ENCODE data around the gene CLIC6. TPM values are rescaled to one million over a fixed set of nuclear protein-coding genes. Genes with fewer than 3 reads are reported as not detected.
"Not testable (repeated sequence)": the region's sequence is repeated elsewhere in the genome, so short reads cannot be mapped to it uniquely, and the experiment has no call there.

Gene CLIC6
- total RNA-seq, 2 experiments from 2014 or later, result 0.52 to 0.59 TPM

GRCh38 chr21:34715518-34715917, 46.7 kb downstream of the CLIC6 start:
- ChIA-PET POLR2A (no interaction called here), CTCF (no interaction called here)

- POLR2A ChIA-PET, result no interaction called here
- CTCF ChIA-PET, result no interaction called here
Observed at GRCh38 chr21:34715985-34716596, 47.3 kb downstream of the CLIC6 start.

- POLR2A ChIA-PET, CTCF ChIA-PET: not testable (repeated sequence)
Observed at GRCh38 chr21:34718529-34718928, 49.7 kb downstream of the CLIC6 start.

- ChIA-PET POLR2A (interaction anchor here (0.6 kb wide), 1 partner anchor 123 kb away, joined by 4 read pairs; no protein-coding TSS in a partner anchor), CTCF (interaction anchor here (0.6 to 1.4 kb wide), 3 partner anchors 11 to 190 kb away, joined by 4 read pairs; no protein-coding TSS in a partner anchor)
Observed at GRCh38 chr21:34722684-34723300, 54.0 kb downstream of the CLIC6 start.

GRCh38 chr21:34724131-34724856, 55.5 kb downstream of the CLIC6 start:
- ChIA-PET CTCF (interaction anchor here (0.6 kb wide), 1 partner anchor 1043 kb away, joined by 3 read pairs; no protein-coding TSS in a partner anchor), POLR2A (no interaction called here)

GRCh38 chr21:34724857-34725195, 56.0 kb downstream of the CLIC6 start:
- ChIA-PET CTCF (interaction anchor here (0.6 kb wide), 1 partner anchor 1043 kb away, joined by 3 read pairs; no protein-coding TSS in a partner anchor), POLR2A (no interaction called here)

- CTCF ChIA-PET, result no interaction called here
- POLR2A ChIA-PET, result no interaction called here
Observed at GRCh38 chr21:34726627-34727337, 58.0 kb downstream of the CLIC6 start.

GRCh38 chr21:34728479-34728878, 59.7 kb downstream of the CLIC6 start:
- CTCF ChIA-PET, result no interaction called here
- POLR2A ChIA-PET, result no interaction called here

GRCh38 chr21:34730194-34730593, 61.4 kb downstream of the CLIC6 start:
- POLR2A ChIA-PET, result no interaction called here
- CTCF ChIA-PET, result no interaction called here

GRCh38 chr21:34730756-34731445, 62.1 kb downstream of the CLIC6 start:
- POLR2A ChIA-PET, result no interaction called here
- CTCF ChIA-PET, result no interaction called here

GRCh38 chr21:34732388-34732821, 63.6 kb downstream of the CLIC6 start:
- POLR2A ChIA-PET, result no interaction called here
- CTCF ChIA-PET, result no interaction called here

GRCh38 chr21:34733852-34734251, 65.1 kb downstream of the CLIC6 start:
- POLR2A ChIA-PET, result no interaction called here
- CTCF ChIA-PET, result no interaction called here

GRCh38 chr21:34734696-34735095, 65.9 kb downstream of the CLIC6 start:
- ChIA-PET POLR2A (no interaction called here), CTCF (interaction anchor here (0.6 kb wide), 1 partner anchor 895 kb away, joined by 3 read pairs; no protein-coding TSS in a partner anchor)

- ChIA-PET CTCF (no interaction called here), POLR2A (no interaction called here)
Observed at GRCh38 chr21:34736116-34736874, 67.5 kb downstream of the CLIC6 start.

- CTCF ChIA-PET, result no interaction called here
- POLR2A ChIA-PET, result no interaction called here
Observed at GRCh38 chr21:34737115-34737514, 68.3 kb downstream of the CLIC6 start.

- CTCF ChIA-PET, result no interaction called here
Observed at GRCh38 chr21:34740198-34740597, 71.4 kb downstream of the CLIC6 start.

GRCh38 chr21:34743285-34743684, 74.5 kb downstream of the CLIC6 start:
- ChIA-PET POLR2A (no interaction called here), CTCF (no interaction called here)

More at GRCh38 chr21:34740198-34740597, 71.4 kb downstream of the CLIC6 start:
- POLR2A ChIA-PET, result no interaction called here

GRCh38 chr21:34743831-34744230, 75.0 kb downstream of the CLIC6 start:
- CTCF ChIA-PET, result interaction anchor here (0.9 kb wide), 1 partner anchor 1096 kb away, joined by 3 read pairs; no protein-coding TSS in a partner anchor

GRCh38 chr21:34744801-34745200, 76.0 kb downstream of the CLIC6 start:
- CTCF ChIA-PET, result interaction anchor here (1.2 to 1.6 kb wide), 5 partner anchors 17 to 1095 kb away, joined by 3 to 12 read pairs (median 4); no protein-coding TSS in a partner anchor
- POLR2A ChIA-PET, result no interaction called here

More at GRCh38 chr21:34743831-34744230, 75.0 kb downstream of the CLIC6 start:
- POLR2A ChIA-PET, result no interaction called here
